HG02571 (cell line): ENCODE data around the gene PLSCR5.

Experiments
- ATAC-seq: cut with Tn5 transposase; IDR thresholded peaks from one replicate; pipeline ENCODE4 v1.9.1; 2021; ENCODE audit warnings: mild to moderate bottlenecking, moderate library complexity; ENCODE audit not compliant: unreplicated experiment

Gene PLSCR5

GRCh38 chr3:146589899-146590508 is 15.1 kb downstream of the PLSCR5 start:
- ATAC-seq: no peak

- ATAC-seq: no peak
Observed at GRCh38 chr3:146585156-146585555, 20.0 kb downstream of the PLSCR5 start.

- ATAC-seq: no peak
Observed at GRCh38 chr3:146581951-146582467, 23.1 kb downstream of the PLSCR5 start.

GRCh38 chr3:146581080-146581601 is 24.0 kb downstream of the PLSCR5 start:
- no peak for ATAC-seq

- ATAC-seq: peak; percentile 55
Observed at GRCh38 chr3:146577662-146578061, 27.5 kb downstream of the PLSCR5 start.

GRCh38 chr3:146575636-146576035 is 29.5 kb downstream of the PLSCR5 start:
- no peak for ATAC-seq

GRCh38 chr3:146574173-146574572 is 31.0 kb downstream of the PLSCR5 start:
- ATAC-seq: no peak

- ATAC-seq: no peak
Observed at GRCh38 chr3:146569314-146569713, 35.8 kb downstream of the PLSCR5 start.

- ATAC-seq: no peak
Observed at GRCh38 chr3:146566138-146566537, 39.0 kb downstream of the PLSCR5 start.

- no peak for ATAC-seq
Observed at GRCh38 chr3:146561879-146562278, 43.3 kb downstream of the PLSCR5 start.

- no peak for ATAC-seq
Observed at GRCh38 chr3:146561463-146561862, 43.7 kb downstream of the PLSCR5 start.

- ATAC-seq: no peak
Observed at GRCh38 chr3:146560678-146561077, 44.5 kb downstream of the PLSCR5 start.

GRCh38 chr3:146559388-146559787 is 45.8 kb downstream of the PLSCR5 start:
- no peak for ATAC-seq

- ATAC-seq: no peak
Observed at GRCh38 chr3:146558781-146559180, 46.4 kb downstream of the PLSCR5 start.

GRCh38 chr3:146557745-146558144 is 47.4 kb downstream of the PLSCR5 start:
- no peak for ATAC-seq

GRCh38 chr3:146555311-146555710 is 49.8 kb downstream of the PLSCR5 start:
- ATAC-seq: no peak

- no peak for ATAC-seq
Observed at GRCh38 chr3:146554151-146554760, 50.9 kb downstream of the PLSCR5 start.

GRCh38 chr3:146550743-146551510 is 54.2 kb downstream of the PLSCR5 start:
- peak; percentile 88 for ATAC-seq

- ATAC-seq: no peak
Observed at GRCh38 chr3:146550070-146550615, 55.0 kb downstream of the PLSCR5 start.

- no peak for ATAC-seq
Observed at GRCh38 chr3:146547235-146547835, 57.8 kb downstream of the PLSCR5 start.
